AG09319 (cell line): ENCODE results near the gene ARHGEF11.
A peak's percentile ranks its signal among the peaks of the same experiment; 100 is the strongest.

Experiments used
- DNase-seq: peaks from one replicate; pipeline ENCODE4 v3.0.0-alpha.2; 2010; ENCODE audit warnings: low read depth; ENCODE audit errors: extremely low read depth
- CTCF ChIP-seq: IDR thresholded peaks from 2 replicates; pipeline ENCODE4 v1.5.1; 2011; ENCODE audit warnings: low read depth, mild to moderate bottlenecking, inconsistent platforms, low read length, moderate library complexity

The ARHGEF11 gene, protein sequence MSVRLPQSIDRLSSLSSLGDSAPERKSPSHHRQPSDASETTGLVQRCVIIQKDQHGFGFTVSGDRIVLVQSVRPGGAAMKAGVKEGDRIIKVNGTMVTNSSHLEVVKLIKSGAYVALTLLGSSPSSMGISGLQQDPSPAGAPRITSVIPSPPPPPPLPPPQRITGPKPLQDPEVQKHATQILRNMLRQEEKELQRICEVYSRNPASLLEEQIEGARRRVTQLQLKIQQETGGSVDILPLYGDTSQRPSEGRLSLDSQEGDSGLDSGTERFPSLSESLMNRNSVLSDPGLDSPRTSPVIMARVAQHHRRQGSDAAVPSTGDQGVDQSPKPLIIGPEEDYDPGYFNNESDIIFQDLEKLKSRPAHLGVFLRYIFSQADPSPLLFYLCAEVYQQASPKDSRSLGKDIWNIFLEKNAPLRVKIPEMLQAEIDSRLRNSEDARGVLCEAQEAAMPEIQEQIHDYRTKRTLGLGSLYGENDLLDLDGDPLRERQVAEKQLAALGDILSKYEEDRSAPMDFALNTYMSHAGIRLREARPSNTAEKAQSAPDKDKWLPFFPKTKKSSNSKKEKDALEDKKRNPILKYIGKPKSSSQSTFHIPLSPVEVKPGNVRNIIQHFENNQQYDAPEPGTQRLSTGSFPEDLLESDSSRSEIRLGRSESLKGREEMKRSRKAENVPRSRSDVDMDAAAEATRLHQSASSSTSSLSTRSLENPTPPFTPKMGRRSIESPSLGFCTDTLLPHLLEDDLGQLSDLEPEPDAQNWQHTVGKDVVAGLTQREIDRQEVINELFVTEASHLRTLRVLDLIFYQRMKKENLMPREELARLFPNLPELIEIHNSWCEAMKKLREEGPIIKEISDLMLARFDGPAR (N-terminal part only)

DNA sequence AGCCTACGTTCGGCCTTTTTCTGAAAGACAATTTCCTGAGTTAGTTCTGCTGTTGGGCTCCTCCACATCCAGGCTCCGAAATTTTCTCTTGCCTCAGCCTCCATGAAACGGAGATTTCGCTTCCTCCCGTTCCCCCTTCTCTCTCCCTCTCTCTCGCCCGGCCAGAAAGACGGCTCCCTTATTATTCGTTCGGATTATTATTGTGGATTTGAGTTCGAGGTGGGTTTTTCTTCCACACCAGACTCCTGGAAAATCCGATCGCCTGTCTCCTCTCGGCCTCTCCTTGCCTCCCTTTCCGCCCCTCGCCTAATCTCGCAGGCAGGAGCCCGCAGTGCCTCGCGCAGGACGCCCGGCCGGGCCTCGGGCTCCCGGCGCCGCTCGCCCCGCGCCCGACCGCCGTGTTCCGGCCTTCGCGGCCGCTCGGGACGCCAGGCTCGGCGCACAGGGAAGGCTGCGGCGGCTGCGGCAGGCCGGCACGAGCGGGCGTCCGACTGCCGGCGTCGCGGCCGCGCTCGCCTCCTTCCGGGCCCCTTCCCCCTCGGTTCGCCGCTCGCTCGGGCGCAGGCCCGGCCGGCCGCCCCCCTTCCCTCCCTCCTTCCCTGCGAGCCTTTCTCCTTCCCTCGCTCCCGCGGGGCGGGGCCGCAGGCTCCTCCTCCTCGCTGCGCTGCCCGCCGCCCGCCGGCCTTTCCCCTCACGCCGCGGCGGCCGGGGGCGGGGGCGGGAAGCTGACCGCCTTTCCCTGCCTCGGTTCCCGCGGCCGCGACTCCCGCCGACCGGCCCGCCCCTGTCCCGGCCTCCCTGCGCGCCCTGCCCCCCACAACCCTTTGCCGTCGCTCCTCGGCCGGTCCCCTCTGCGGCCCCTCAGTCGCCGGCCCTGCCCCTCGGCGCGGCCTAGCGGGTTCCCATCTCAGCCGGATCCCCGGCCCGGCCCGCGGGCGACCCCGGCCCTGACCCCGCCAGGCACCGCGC lies at the start of gene ARHGEF11:
TSS of gene ARHGEF11 (minus strand) at position 493 of the 969 bp plus-strand sequence. CDS start 1,412 bp downstream, outside the sequence.
- peak; percentile 73 for DNase-seq
- TF ChIP-seq CTCF: no peak

- no peak for TF ChIP-seq CTCF
- no peak for DNase-seq
Measured at GRCh38 chr1:157095091-157095490, 49.5 kb upstream of the ARHGEF11 start.

DNA sequence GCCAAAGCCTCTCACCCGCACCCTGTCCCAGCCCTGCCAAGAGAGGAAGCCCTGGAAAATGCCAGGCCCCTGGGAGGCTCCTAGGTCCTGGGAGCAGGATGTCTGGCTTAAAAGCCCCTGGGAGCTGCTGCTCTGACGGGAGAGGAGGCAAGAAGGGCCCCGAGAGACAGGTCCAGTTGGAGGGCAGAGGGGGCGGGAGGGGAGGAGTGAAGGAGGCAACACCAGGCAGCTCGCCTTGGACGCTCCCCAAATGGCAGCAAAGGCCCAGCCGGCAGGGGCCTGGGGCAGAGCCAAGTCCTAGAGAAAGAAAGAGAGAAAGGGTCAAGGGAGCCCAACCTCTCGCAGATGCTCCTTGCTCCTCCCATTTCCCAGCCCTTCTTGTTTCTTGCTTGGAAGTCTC lies 47.3 kb upstream of the ARHGEF11 start:
- no peak for TF ChIP-seq CTCF
- no peak for DNase-seq

GRCh38 chr1:157091668-157092273 lies 46.2 kb upstream of the ARHGEF11 start:
- TF ChIP-seq CTCF: no peak
- DNase-seq: no peak

- no peak for DNase-seq
- TF ChIP-seq CTCF: no peak
Measured at GRCh38 chr1:157091186-157091585, 45.6 kb upstream of the ARHGEF11 start.

- TF ChIP-seq CTCF: no peak
- DNase-seq: no peak
Measured at GRCh38 chr1:157090771-157091170, 45.2 kb upstream of the ARHGEF11 start.
